Stomach (tissue), 9 donors: ENCODE data around the gene DSC3. TPM values are rescaled to one million over a fixed set of nuclear protein-coding genes. Genes with fewer than 3 reads are reported as not detected.

Experiments
- DNase-seq, 2 donors: peaks; one replicate each; pipeline versions ENCODE4 v3.0.0 to v3.0.0-alpha.2; 2013 to 2019
- H3K27ac ChIP-seq, 5 donors: fragments of 200-600 bp in 4 of 5; sonication (generic) in 4 of 5; one replicate each; pipeline ENCODE4 v1.5.1; 2013 to 2019; ENCODE audit warnings: mild to moderate bottlenecking in 1 of 5, moderate library complexity in 1 of 5
- H3K27me3 ChIP-seq, 3 donors: fragments of 200-600 bp; sonication (generic); one replicate each; pipeline ENCODE4 v1.5.1; 2017 to 2019; ENCODE audit warnings: mixed run types in 1 of 3
- H3K36me3 ChIP-seq, 4 donors: fragments of 200-600 bp; sonication (generic); 1 replicate in 3 of 4; 2 replicates in 1 of 4; pipeline ENCODE4 v1.5.1; 2016 to 2019
- H3K4me1 ChIP-seq, 4 donors: fragments of 200-600 bp; sonication (generic); one replicate each; pipeline ENCODE4 v1.5.1; 2016 to 2019
- H3K4me3 ChIP-seq, 4 donors: fragments of 200-600 bp; sonication (generic) in 3 of 4; one replicate each; pipeline ENCODE4 v1.5.1; 2016 to 2019; ENCODE audit warnings: mild to moderate bottlenecking in 1 of 4
- H3K9me3 ChIP-seq, 4 donors: fragments of 200-600 bp; sonication (generic); one replicate each; pipeline ENCODE4 v1.5.1; 2016 to 2019
- CTCF ChIP-seq, 7 experiments: fragments of 450-650 bp in 4 of 7; fragments of 200-600 bp in 3 of 7; sonication (generic) in 3 of 7; IDR thresholded peaks; one replicate each; pipeline ENCODE4 v1.5.1; 2016 to 2019; ENCODE audit warnings: antibody characterized with exemption in 7 of 7, control low read depth in 2 of 7, mild to moderate bottlenecking in 1 of 7
- EP300 ChIP-seq: sonication (generic); formaldehyde crosslinking; IDR thresholded peaks from one replicate; pipeline ENCODE4 v1.6.1; 2017; ENCODE audit warnings: antibody characterized with exemption
- POLR2A ChIP-seq, 4 donors: fragments of 450-650 bp; IDR thresholded peaks; one replicate each; pipeline ENCODE4 v1.6.1; 2016; ENCODE audit warnings: antibody characterized with exemption in 4 of 4, control low read depth in 2 of 4, mild to moderate bottlenecking in 1 of 4, moderate library complexity in 1 of 4
- POLR2AphosphoS5 ChIP-seq, 3 donors: sonication (generic); formaldehyde crosslinking; IDR thresholded peaks; one replicate each; pipeline ENCODE4 v1.6.1; 2016; ENCODE audit warnings: antibody characterized with exemption in 3 of 3
- WGBS, 5 donors: extraction: QIAGEN DNeasy Blood & Tissue Kit in 3 of 5; methylation state at CpG; one replicate each; pipeline versions ENCODE4 v1.1.5 to v1.1.7; 2013 to 2018; 5-methylcytosine and 5-hydroxymethylcytosine counted together
- intact Hi-C: fragments of 100-400 bp; cut with DNase I; formaldehyde crosslinking; loops from one replicate; pipeline ENCODE4 v1.15.1; 2023; ENCODE audit warnings: low total_unique reads
- polyA plus RNA-seq, 3 donors: library from polyadenylated mRNA; stranded (reverse); fragments of 200-250 nt; gene quantifications; one replicate each; pipeline ENCODE4 v1.2.3, GENCODE V29; 2013
- total RNA-seq, 5 donors: library from RNA; depleted of rRNA; stranded (reverse); fragments of >200 nt; gene quantifications; one replicate each; pipeline versions ENCODE4 v1.1.0 to v1.2.3, GENCODE V29; 2014 to 2016
- donor health status: healthy with polysubstance abuse.
- donor health status: Bipolar disorder and iron deficiency.
- donor health status: healthy.

DSC3 gene
- total and polyA plus RNA-seq, 8 donors, result 1.2 to 26.6 (median 2.2) TPM; not detected in 5

DNA sequence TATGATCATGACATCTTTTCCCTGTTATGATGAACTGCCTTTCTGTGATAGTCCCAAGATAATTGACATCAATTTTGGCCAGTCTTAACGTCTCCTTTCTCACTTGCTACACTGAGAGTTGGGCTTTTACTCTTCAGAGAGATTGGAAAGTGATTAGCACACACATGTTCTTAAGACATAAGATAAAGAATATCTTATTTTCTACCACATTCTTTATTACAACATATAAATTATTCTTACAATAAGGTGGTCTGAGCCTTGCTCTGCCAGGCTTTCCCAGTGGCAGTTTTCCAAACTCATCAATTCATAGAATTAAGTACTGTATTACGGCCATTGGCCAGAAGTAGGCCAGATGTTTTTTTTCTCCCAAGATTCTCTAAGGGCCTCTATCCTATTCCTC, 5.7 kb upstream of the DSC3 start:
- DNase-seq, result no peak
- intact Hi-C loops, result no loop called here
- Histone ChIP-seq H3K27ac (no peak overlapping the region), H3K4me1 (no peaks in the 10 kb centered on the region), H3K36me3 (no peaks in the 10 kb centered on the region), H3K9me3 (peaks cover 0 to 7% (median 0%) of the 10 kb centered on the region in 4 donors), H3K27me3 (peaks cover 0 to 24% (median 12%) of the 10 kb centered on the region in 3 donors), H3K4me3 (no peak overlapping the region)
- WGBS, 5 donors, result 57 to 83% (median 65%) methylated on average over 2 of the region's 2 CpGs
- no peak for TF ChIP-seq POLR2A (IDR thresholded peaks at IDR 0.05)
- TF ChIP-seq CTCF (IDR thresholded peaks at IDR 0.05), result no peak

GRCh38 chr18:31046916-31047315, 4.4 kb upstream of the DSC3 start:
- Histone ChIP-seq H3K9me3 (peaks cover 0 to 12% (median under 1%) of the 10 kb centered on the region in 4 donors), H3K27ac (no peak overlapping the region), H3K4me1 (peaks cover 6 to 12% (median 11%) of the 10 kb centered on the region in 4 donors), H3K36me3 (no peaks in the 10 kb centered on the region), H3K4me3 (no peak overlapping the region), H3K27me3 (peaks cover 11 to 37% (median 25%) of the 10 kb centered on the region in 3 donors)
- intact Hi-C loops, result no loop called here
- TF ChIP-seq EP300 (no peak), POLR2A (IDR thresholded peaks at IDR 0.05) (no peak), POLR2AphosphoS5 (IDR thresholded peaks at IDR 0.05) (no peak)
- DNase-seq, result no peak

DNA sequence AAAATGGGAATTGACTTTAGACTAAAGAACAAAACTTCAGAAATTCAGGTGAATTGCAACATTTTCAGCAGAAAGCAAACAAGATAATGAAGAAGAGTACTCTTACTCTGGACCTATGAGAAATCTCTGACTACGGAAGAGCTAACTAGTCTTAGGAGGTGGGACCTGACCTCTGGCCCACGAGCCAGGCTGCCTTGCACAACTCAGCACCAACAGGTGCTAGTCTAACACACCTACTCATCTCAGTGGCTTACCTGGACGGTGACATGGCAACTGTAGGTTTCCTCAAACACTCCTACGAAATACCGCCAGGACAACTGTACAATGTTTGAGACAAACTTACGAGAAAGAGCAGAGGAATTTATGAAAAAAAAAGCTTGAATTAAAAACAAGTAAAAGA, 3.1 kb upstream of the DSC3 start:
- no peaks in the 10 kb centered on the region for H3K36me3 ChIP-seq
- TF ChIP-seq POLR2A (IDR thresholded peaks at IDR 0.05) (no peak), CTCF (IDR thresholded peaks at IDR 0.05) (no peak), EP300 (no peak), POLR2AphosphoS5 (IDR thresholded peaks at IDR 0.05) (no peak)
- H3K9me3 ChIP-seq, result peaks cover 0 to 12% (median 5%) of the 10 kb centered on the region in 4 donors
- intact Hi-C loops, result no loop called here
- no peak overlapping the region for H3K4me3 ChIP-seq
- WGBS, 5 donors, result 78 to 91% (median 83%) methylated on average over 6 of the region's 6 CpGs
- peaks cover 6 to 25% (median 20%) of the 10 kb centered on the region in 4 donors for H3K4me1 ChIP-seq
- H3K27me3 ChIP-seq, result peaks cover 21 to 50% (median 38%) of the 10 kb centered on the region in 3 donors
- DNase-seq, result no peak
- no peak overlapping the region for H3K27ac ChIP-seq

- TF ChIP-seq POLR2AphosphoS5 (IDR thresholded peaks at IDR 0.05) (no peak), CTCF (IDR thresholded peaks at IDR 0.05) (no peak), EP300 (no peak), POLR2A (IDR thresholded peaks at IDR 0.05) (no peak)
- intact Hi-C loops, result no loop called here
- Histone ChIP-seq H3K4me1 (peaks cover 6 to 25% (median 20%) of the 10 kb centered on the region in 4 donors), H3K27me3 (peaks cover 21 to 57% (median 42%) of the 10 kb centered on the region in 3 donors), H3K27ac (no peak overlapping the region), H3K9me3 (peaks cover 0 to 12% (median 5%) of the 10 kb centered on the region in 4 donors), H3K4me3 (no peak overlapping the region), H3K36me3 (no peaks in the 10 kb centered on the region)
- WGBS, 5 donors, result 71 to 83% (median 81%) methylated on average over 3 of the region's 3 CpGs
- no peak for DNase-seq
Measured at GRCh38 chr18:31044926-31045325, 2.4 kb upstream of the DSC3 start.

- DNase-seq, result no peak
- H3K36me3 ChIP-seq, result no peaks in the 10 kb centered on the region
- no peak overlapping the region for H3K27ac ChIP-seq
- peaks cover 0 to 12% (median 5%) of the 10 kb centered on the region in 4 donors for H3K9me3 ChIP-seq
- no peak for TF ChIP-seq POLR2A (IDR thresholded peaks at IDR 0.05)
- H3K27me3 ChIP-seq, result peaks cover 21 to 67% (median 50%) of the 10 kb centered on the region in 3 donors
- H3K4me3 ChIP-seq, result no peak overlapping the region
- H3K4me1 ChIP-seq, result peaks cover 6 to 25% (median 20%) of the 10 kb centered on the region in 4 donors
- intact Hi-C loops, result no loop called here
- WGBS, 5 donors, result 58 to 75% (median 61%) methylated on average over 7 of the region's 7 CpGs
Measured at GRCh38 chr18:31043709-31044108, 1.2 kb upstream of the DSC3 start.
